Breast epithelium (tissue), 4 donors: ENCODE data around the gene STMP1. TPM values are rescaled to one million over a fixed set of nuclear protein-coding genes. Genes with fewer than 3 reads are reported as not detected.

Source experiments
- DNase-seq, 2 donors: peaks; one replicate each; pipeline ENCODE4 v3.0.0-alpha.2; 2019; ENCODE audit warnings: low spot score in 2 of 2
- H3K27ac ChIP-seq, 2 donors: fragments of 200-600 bp; sonication (generic) in 1 of 2; one replicate each; pipeline ENCODE4 v1.5.1; 2016 to 2019; ENCODE audit warnings: mild to moderate bottlenecking in 1 of 2
- H3K27me3 ChIP-seq, 2 donors: fragments of 200-600 bp; sonication (generic) in 1 of 2; one replicate each; pipeline versions ENCODE4 v1.5.1 to v1.6.0; 2017 to 2019; ENCODE audit warnings: control low read depth in 1 of 2, mild to moderate bottlenecking in 1 of 2
- H3K36me3 ChIP-seq: fragments of 200-600 bp; one replicate; pipeline ENCODE4 v1.5.1; 2019
- H3K4me1 ChIP-seq, 2 donors: fragments of 200-600 bp; sonication (generic); one replicate each; pipeline ENCODE4 v1.5.1; 2016 to 2019; ENCODE audit warnings: control low read depth in 1 of 2
- H3K4me3 ChIP-seq, 3 donors: fragments of 200-600 bp; sonication (generic); 1 replicate in 2 of 3; 2 replicates in 1 of 3; pipeline ENCODE4 v1.5.1; 2016 to 2019; ENCODE audit warnings: mild to moderate bottlenecking in 3 of 3, moderate library complexity in 2 of 3
- H3K9me3 ChIP-seq, 2 donors: fragments of 200-600 bp; sonication (generic) in 1 of 2; one replicate each; pipeline ENCODE4 v1.5.1; 2016 to 2019; ENCODE audit warnings: control low read depth in 1 of 2
- POLR2A ChIP-seq: fragments of 450-650 bp; IDR thresholded peaks from one replicate; pipeline ENCODE4 v1.6.1; 2016; ENCODE audit warnings: antibody characterized with exemption, mild to moderate bottlenecking, moderate library complexity
- POLR2AphosphoS5 ChIP-seq, 3 donors: sonication (generic); formaldehyde crosslinking; IDR thresholded peaks; one replicate each; pipeline ENCODE4 v1.6.1; 2017; ENCODE audit warnings: antibody characterized with exemption in 3 of 3
- intact Hi-C: fragments of 100-400 bp; cut with DNase I; formaldehyde crosslinking; loops from one replicate; pipeline ENCODE4 v1.15.1; 2023; ENCODE audit warnings: low total_unique reads
- total RNA-seq, 3 donors: library from RNA; depleted of rRNA; stranded (reverse); fragments of >200 nt; gene quantifications; one replicate each; pipeline ENCODE4 v1.1.0, GENCODE V29; 2016
- TF ChIP-seq, protein P1 (sequence below), 3 donors: fragments of 450-650 bp; IDR thresholded peaks; one replicate each; pipeline ENCODE4 v1.5.1; 2016 to 2017; ENCODE audit warnings: antibody characterized with exemption in 3 of 3, mild to moderate bottlenecking in 3 of 3, moderate library complexity in 3 of 3

STMP1 gene
- total RNA-seq, 3 donors from 2014 or later = 13.9 to 27.2 (median 18.4) TPM

- intact Hi-C loops = no loop called here
- no peaks in the 10 kb centered on the region for H3K36me3 ChIP-seq
- no peak for TF ChIP-seq POLR2A
- TF ChIP-seq, protein P1, sequence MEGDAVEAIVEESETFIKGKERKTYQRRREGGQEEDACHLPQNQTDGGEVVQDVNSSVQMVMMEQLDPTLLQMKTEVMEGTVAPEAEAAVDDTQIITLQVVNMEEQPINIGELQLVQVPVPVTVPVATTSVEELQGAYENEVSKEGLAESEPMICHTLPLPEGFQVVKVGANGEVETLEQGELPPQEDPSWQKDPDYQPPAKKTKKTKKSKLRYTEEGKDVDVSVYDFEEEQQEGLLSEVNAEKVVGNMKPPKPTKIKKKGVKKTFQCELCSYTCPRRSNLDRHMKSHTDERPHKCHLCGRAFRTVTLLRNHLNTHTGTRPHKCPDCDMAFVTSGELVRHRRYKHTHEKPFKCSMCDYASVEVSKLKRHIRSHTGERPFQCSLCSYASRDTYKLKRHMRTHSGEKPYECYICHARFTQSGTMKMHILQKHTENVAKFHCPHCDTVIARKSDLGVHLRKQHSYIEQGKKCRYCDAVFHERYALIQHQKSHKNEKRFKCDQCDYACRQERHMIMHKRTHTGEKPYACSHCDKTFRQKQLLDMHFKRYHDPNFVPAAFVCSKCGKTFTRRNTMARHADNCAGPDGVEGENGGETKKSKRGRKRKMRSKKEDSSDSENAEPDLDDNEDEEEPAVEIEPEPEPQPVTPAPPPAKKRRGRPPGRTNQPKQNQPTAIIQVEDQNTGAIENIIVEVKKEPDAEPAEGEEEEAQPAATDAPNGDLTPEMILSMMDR (IDR thresholded peaks at IDR 0.05) = no peak
- TF ChIP-seq POLR2AphosphoS5 (IDR thresholded peaks at IDR 0.05) = no peak
- H3K9me3 ChIP-seq = no peaks in the 10 kb centered on the region
- H3K4me1 ChIP-seq = no peaks in the 10 kb centered on the region
- H3K4me3 ChIP-seq = no peak overlapping the region
- H3K27me3 ChIP-seq = no peaks in the 10 kb centered on the region
- H3K27ac ChIP-seq = no peak overlapping the region
- no peak for DNase-seq
Measured at GRCh38 chr7:135715055-135715522, 52.8 kb downstream of the STMP1 start.

- intact Hi-C loops = no loop called here
- Histone ChIP-seq H3K9me3 (no peaks in the 10 kb centered on the region), H3K27me3 (no peaks in the 10 kb centered on the region), H3K4me1 (no peaks in the 10 kb centered on the region), H3K4me3 (no peak overlapping the region), H3K27ac (no peak overlapping the region), H3K36me3 (no peaks in the 10 kb centered on the region)
- DNase-seq = no peak
- TF ChIP-seq, protein P1 (IDR thresholded peaks at IDR 0.05) = no peak
- TF ChIP-seq POLR2A (no peak), POLR2AphosphoS5 (IDR thresholded peaks at IDR 0.05) (no peak)
Measured at GRCh38 chr7:135715673-135716072, 53.4 kb downstream of the STMP1 start.

GRCh38 chr7:135716677-135717238, 54.4 kb downstream of the STMP1 start:
- Histone ChIP-seq H3K36me3 (no peaks in the 10 kb centered on the region), H3K4me1 (no peaks in the 10 kb centered on the region), H3K27me3 (no peaks in the 10 kb centered on the region), H3K4me3 (no peak overlapping the region), H3K27ac (no peak overlapping the region), H3K9me3 (no peaks in the 10 kb centered on the region)
- no peak for TF ChIP-seq POLR2AphosphoS5 (IDR thresholded peaks at IDR 0.05)
- TF ChIP-seq, protein P1 (IDR thresholded peaks at IDR 0.05) = no peak
- no peak for TF ChIP-seq POLR2A
- DNase-seq = no peak
- intact Hi-C loops = no loop called here

GRCh38 chr7:135717693-135718092, 55.4 kb downstream of the STMP1 start:
- H3K9me3 ChIP-seq = no peaks in the 10 kb centered on the region
- DNase-seq = no peak
- H3K27ac ChIP-seq = no peak overlapping the region
- H3K36me3 ChIP-seq = no peaks in the 10 kb centered on the region
- no peak overlapping the region for H3K4me3 ChIP-seq
- no peaks in the 10 kb centered on the region for H3K4me1 ChIP-seq
- H3K27me3 ChIP-seq = no peaks in the 10 kb centered on the region
- TF ChIP-seq POLR2A (no peak), POLR2AphosphoS5 (IDR thresholded peaks at IDR 0.05) (no peak)
- TF ChIP-seq, protein P1 (IDR thresholded peaks at IDR 0.05) = no peak
- intact Hi-C loops = no loop called here

- intact Hi-C loops = no loop called here
- no peak overlapping the region for H3K4me3 ChIP-seq
- no peaks in the 10 kb centered on the region for H3K36me3 ChIP-seq
- no peak overlapping the region for H3K27ac ChIP-seq
- H3K9me3 ChIP-seq = no peaks in the 10 kb centered on the region
- TF ChIP-seq POLR2AphosphoS5 (IDR thresholded peaks at IDR 0.05) = no peak
- TF ChIP-seq, protein P1 (IDR thresholded peaks at IDR 0.05) = no peak
- TF ChIP-seq POLR2A = no peak
- no peak for DNase-seq
- no peaks in the 10 kb centered on the region for H3K27me3 ChIP-seq
- H3K4me1 ChIP-seq = no peaks in the 10 kb centered on the region
Measured at GRCh38 chr7:135718219-135718618, 55.9 kb downstream of the STMP1 start.
